SU-DHL-6 (cell line): ENCODE results near the gene SLC6A5.

ENCODE experiments used
- H2AFZ ChIP-seq: fragments of 200-600 bp; sonication (generic); 2 replicates; pipeline ENCODE4 v1.6.1; 2014; ENCODE audit warnings: low read depth, mild to moderate bottlenecking, moderate library complexity, mixed read lengths, antibody characterized with exemption, low read length; ENCODE audit not compliant: severe bottlenecking
- H3F3A ChIP-seq: fragments of 200-600 bp; shearing (Covaris generic); 2 replicates; pipeline ENCODE4 v1.6.0; 2016; ENCODE audit warnings: antibody characterized with exemption, mild to moderate bottlenecking; ENCODE audit not compliant: insufficient read depth
- H3K27ac ChIP-seq: fragments of 200-600 bp; sonication (generic); 2 replicates; pipeline ENCODE4 v1.5.1; 2016; ENCODE audit warnings: low read depth, mild to moderate bottlenecking, low read length, moderate library complexity, mixed read lengths
- H3K27me3 ChIP-seq: fragments of 200-600 bp; sonication (generic), shearing (Covaris generic); 2 replicates; pipeline ENCODE4 v1.6.0; 2014; ENCODE audit warnings: mild to moderate bottlenecking, low read length
- H3K36me3 ChIP-seq: fragments of 200-600 bp; sonication (generic); 2 replicates; pipeline ENCODE4 v1.6.1; 2014; ENCODE audit warnings: mild to moderate bottlenecking, low read length, mixed read lengths
- H3K4me2 ChIP-seq: fragments of 300-600, 200-600 bp; shearing (Covaris generic), sonication (generic); 2 replicates; pipeline ENCODE4 v1.6.0; 2014; ENCODE audit warnings: low read length, low read depth, mild to moderate bottlenecking; ENCODE audit not compliant: poor library complexity, severe bottlenecking
- H3K4me3 ChIP-seq: fragments of 200-600 bp; sonication (generic); 2 replicates; pipeline ENCODE4 v1.5.1; 2014; ENCODE audit warnings: antibody characterized with exemption, low read length, mild to moderate bottlenecking, mixed read lengths; ENCODE audit not compliant: insufficient read depth, poor library complexity, severe bottlenecking
- H3K79me2 ChIP-seq: fragments of 200-600 bp; sonication (generic); 2 replicates; pipeline ENCODE4 v1.6.1; 2014; ENCODE audit warnings: mild to moderate bottlenecking, low read length, moderate library complexity; ENCODE audit not compliant: insufficient read depth
- H3K9ac ChIP-seq: fragments of 200-600 bp; sonication (generic); 2 replicates; pipeline ENCODE4 v1.7.0; 2014; ENCODE audit warnings: mild to moderate bottlenecking, low read length
- H3K9me2 ChIP-seq: fragments of 200-600 bp; sonication (generic); replicated peaks from 2 replicates; pipeline ENCODE4 v1.6.1; 2014; ENCODE audit warnings: low read length; ENCODE audit not compliant: insufficient read depth
- H3K9me3 ChIP-seq: fragments of 200-600 bp; sonication (generic); 2 replicates; pipeline ENCODE4 v1.6.1; 2014; ENCODE audit warnings: low read length, mixed read lengths; ENCODE audit not compliant: insufficient read depth
- H4K20me1 ChIP-seq: fragments of 200-600 bp; sonication (generic); 2 replicates; pipeline ENCODE4 v1.6.1; 2014; ENCODE audit warnings: low read depth, mild to moderate bottlenecking, antibody characterized with exemption, low read length, moderate library complexity, mixed read lengths
- EZH2phosphoT487 ChIP-seq: fragments of 200-600 bp; sonication (generic), shearing (Covaris generic); conservative IDR thresholded peaks from 2 replicates; pipeline ENCODE4 v1.6.1; 2018; ENCODE audit warnings: mild to moderate bottlenecking, antibody characterized with exemption, low read length, moderate library complexity, mixed read lengths
- TF ChIP-seq, protein P1 (sequence below): fragments of 200-600 bp; sonication (generic); IDR thresholded peaks from one replicate; pipeline ENCODE4 v1.5.1; 2017; ENCODE audit warnings: antibody characterized with exemption, mild to moderate bottlenecking, low read length, moderate library complexity; ENCODE audit not compliant: insufficient read depth, poor library complexity, severe bottlenecking

SLC6A5 gene

GRCh38 chr11:20601221-20601914 lies 2.0 kb downstream of the SLC6A5 start:
- H3K9ac ChIP-seq, result no peak overlapping the region
- H2AFZ ChIP-seq, result no peak overlapping the region
- H3K4me3 ChIP-seq, result no peak overlapping the region
- no peaks in the 10 kb centered on the region for H3F3A ChIP-seq
- H3K27ac ChIP-seq, result no peak overlapping the region
- TF ChIP-seq EZH2phosphoT487, result no peak
- TF ChIP-seq, protein P1, sequence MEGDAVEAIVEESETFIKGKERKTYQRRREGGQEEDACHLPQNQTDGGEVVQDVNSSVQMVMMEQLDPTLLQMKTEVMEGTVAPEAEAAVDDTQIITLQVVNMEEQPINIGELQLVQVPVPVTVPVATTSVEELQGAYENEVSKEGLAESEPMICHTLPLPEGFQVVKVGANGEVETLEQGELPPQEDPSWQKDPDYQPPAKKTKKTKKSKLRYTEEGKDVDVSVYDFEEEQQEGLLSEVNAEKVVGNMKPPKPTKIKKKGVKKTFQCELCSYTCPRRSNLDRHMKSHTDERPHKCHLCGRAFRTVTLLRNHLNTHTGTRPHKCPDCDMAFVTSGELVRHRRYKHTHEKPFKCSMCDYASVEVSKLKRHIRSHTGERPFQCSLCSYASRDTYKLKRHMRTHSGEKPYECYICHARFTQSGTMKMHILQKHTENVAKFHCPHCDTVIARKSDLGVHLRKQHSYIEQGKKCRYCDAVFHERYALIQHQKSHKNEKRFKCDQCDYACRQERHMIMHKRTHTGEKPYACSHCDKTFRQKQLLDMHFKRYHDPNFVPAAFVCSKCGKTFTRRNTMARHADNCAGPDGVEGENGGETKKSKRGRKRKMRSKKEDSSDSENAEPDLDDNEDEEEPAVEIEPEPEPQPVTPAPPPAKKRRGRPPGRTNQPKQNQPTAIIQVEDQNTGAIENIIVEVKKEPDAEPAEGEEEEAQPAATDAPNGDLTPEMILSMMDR, result no peak
- H3K9me2 ChIP-seq, result no peaks in the 10 kb centered on the region
- H3K27me3 ChIP-seq, result no peaks in the 10 kb centered on the region
- H4K20me1 ChIP-seq, result no peaks in the 10 kb centered on the region
- no peaks in the 10 kb centered on the region for H3K9me3 ChIP-seq
- H3K79me2 ChIP-seq, result no peaks in the 10 kb centered on the region
- H3K36me3 ChIP-seq, result no peaks in the 10 kb centered on the region
- no peak overlapping the region for H3K4me2 ChIP-seq

GRCh38 chr11:20604295-20604803 lies 4.9 kb downstream of the SLC6A5 start:
- Histone ChIP-seq H3K79me2 (no peaks in the 10 kb centered on the region), H3K9me3 (no peaks in the 10 kb centered on the region), H3K9me2 (no peaks in the 10 kb centered on the region), H2AFZ (no peak overlapping the region), H3K9ac (no peak overlapping the region), H3F3A (no peaks in the 10 kb centered on the region), H3K27ac (no peak overlapping the region), H3K27me3 (no peaks in the 10 kb centered on the region), H3K4me3 (no peak overlapping the region), H3K4me2 (no peak overlapping the region), H3K36me3 (no peaks in the 10 kb centered on the region), H4K20me1 (no peaks in the 10 kb centered on the region)
- TF ChIP-seq, protein P1, result no peak
- TF ChIP-seq EZH2phosphoT487, result no peak

- Histone ChIP-seq H4K20me1 (no peaks in the 10 kb centered on the region), H3K9me3 (no peaks in the 10 kb centered on the region), H3F3A (no peaks in the 10 kb centered on the region), H3K9ac (no peak overlapping the region), H3K4me2 (no peak overlapping the region), H3K4me3 (no peak overlapping the region), H3K27ac (no peak overlapping the region), H3K27me3 (no peaks in the 10 kb centered on the region), H2AFZ (no peak overlapping the region), H3K36me3 (no peaks in the 10 kb centered on the region), H3K9me2 (no peaks in the 10 kb centered on the region), H3K79me2 (no peaks in the 10 kb centered on the region)
- TF ChIP-seq, protein P1, result no peak
Observed at GRCh38 chr11:20604864-20605601, 5.6 kb downstream of the SLC6A5 start.
